Stimulated activated CD8-positive, alpha-beta memory T cell treated with anti-CD3 and anti-CD28 coated beads, Interleukin-7, amount 100 ng/mL, for 24 hours (primary cell): ENCODE data around the gene CEP83.

Experiments
- DNase-seq: peaks from one replicate; pipeline ENCODE4 v3.0.0-alpha.2; 2020; ENCODE audit warnings: low read depth

Gene CEP83

GRCh38 chr12:94266796-94267536 lies 192.7 kb downstream of the CEP83 start:
- DNase-seq = no peak

GRCh38 chr12:94265966-94266745 lies 193.5 kb downstream of the CEP83 start:
- no peak for DNase-seq

GRCh38 chr12:94265539-94265938 lies 194.1 kb downstream of the CEP83 start:
- no peak for DNase-seq

DNA sequence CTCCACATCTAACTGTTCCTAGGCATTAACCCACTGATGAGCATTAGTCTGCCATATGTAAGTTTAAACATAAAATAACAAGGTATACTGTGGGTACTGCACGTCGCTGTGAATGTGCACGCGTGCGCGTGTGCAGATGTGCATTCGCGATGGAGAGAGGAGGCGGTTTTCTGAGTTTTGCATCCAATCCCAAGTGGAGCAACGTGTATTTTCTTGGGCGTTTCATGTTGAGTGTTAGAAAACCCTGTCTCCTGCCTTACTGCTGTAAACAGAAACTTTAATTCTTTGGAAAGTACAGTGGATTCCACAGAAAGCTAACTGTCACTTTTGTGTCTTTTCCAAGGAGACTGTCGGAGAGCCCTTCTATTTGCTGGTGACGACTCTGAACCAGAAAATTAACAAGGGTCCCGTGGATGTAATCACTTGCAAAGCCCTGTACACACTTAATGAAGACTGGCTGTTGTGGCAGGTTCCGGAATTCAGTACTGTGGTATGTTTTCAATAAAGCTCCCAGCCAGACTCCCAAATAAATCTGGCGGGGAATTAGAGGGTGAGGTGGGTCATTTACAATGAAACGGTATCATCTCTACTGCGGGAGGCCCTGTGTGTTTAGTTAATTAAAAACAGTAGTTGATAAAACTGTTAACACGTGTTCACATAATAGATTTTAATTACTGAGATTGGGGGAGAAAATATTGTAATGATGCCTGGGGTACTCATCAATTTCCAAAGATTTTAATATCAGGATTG lies 194.8 kb downstream of the CEP83 start:
- no peak for DNase-seq

- no peak for DNase-seq
Measured at GRCh38 chr12:94263905-94264561, 195.6 kb downstream of the CEP83 start.

GRCh38 chr12:94263011-94263811 lies 196.5 kb downstream of the CEP83 start:
- no peak for DNase-seq

- DNase-seq = no peak
Measured at GRCh38 chr12:94262228-94263010, 197.2 kb downstream of the CEP83 start.

DNA sequence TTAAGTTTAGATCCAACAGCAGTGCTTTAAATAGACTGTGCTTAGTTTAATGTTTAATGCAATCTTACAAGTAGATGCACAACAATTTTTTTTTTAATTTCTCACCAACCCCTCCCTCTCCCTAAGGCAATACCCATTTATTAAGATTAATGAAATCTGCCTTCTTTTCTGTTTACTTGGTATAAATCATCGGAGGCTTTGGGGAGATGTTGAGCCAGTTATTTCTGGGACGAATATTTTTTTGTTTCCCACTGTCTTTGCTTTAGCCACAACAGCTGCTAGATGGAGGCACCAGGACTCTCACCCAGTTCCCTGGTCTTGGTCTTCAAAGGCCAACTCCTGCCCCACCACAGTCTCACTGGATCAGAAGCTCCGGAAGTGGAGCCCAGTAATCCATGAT lies 197.9 kb downstream of the CEP83 start:
- no peak for DNase-seq

DNA sequence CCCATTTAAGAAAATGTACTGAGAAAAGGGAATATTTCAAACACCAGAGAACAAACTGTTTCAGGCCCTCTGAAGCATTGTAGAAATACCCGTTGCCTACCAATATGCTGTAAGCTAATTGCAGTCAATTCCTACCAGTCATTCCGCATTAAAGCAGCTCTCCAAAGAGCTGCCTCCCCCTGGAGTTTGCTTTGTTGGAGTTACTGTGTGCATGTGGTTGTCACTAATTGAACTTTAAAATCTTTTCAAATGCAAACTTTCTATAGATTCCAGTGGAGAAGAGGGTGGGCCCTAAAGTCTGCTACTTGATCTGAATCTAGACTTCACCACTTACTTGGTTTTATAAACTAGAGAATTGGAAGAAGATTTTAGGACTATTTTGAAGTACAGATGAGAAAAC lies 198.5 kb downstream of the CEP83 start:
- DNase-seq = no peak

DNA sequence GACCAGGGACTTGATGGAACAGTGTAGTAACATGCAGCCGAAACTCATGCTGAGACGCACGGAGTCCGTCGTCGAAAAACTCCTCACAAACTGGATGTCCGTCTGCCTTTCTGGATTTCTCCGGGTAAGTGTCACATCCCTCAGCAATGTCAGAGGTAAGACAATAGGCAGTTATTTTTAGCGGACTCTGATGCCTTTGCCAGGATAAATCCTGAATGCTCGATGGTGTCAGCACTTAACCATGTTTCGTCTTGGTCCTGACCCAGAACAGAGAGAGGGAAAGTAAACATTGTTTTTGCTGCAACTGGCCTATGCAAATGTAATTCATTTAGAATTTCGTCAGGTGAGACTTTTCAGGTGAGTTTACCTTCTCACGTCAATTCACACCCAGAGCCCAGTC lies 198.9 kb downstream of the CEP83 start:
- DNase-seq = no peak

DNA sequence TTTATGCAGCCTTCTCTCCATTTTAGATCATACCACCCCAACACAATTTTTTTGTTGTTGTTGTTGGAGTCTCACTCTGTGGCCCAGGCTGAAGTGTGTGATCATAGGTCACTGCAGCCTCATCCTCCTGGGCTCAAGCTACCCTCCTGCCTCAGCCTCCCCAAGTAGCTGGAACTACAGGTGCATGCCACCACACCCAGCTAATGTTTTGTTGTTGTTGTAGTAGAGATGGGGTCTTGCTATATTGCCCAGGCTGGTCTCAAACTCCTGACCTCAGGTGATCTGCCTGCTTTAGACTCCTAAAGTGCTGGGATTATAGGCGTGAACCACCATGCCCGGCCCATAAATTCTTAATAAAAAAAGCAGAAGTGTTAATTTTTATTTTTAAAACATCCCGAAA lies 199.7 kb downstream of the CEP83 start:
- no peak for DNase-seq

DNA sequence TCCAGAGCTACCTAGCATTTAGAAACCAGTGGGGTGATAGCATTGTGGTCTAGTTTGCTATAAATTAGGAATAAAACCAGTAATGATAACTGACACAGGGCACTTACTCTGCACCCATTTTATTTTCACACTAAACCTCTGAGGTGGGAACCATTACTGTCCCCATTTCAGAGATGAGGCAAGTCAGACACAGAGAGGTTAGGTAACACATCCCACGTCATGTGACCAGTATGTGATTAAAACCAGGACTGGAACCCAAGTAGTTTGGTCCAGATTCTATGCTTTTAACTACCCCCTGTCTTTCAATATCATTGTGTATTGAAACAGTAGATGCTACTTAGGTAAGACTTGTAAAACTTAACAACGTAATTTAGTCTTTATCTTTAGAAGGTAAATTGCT lies 201.1 kb downstream of the CEP83 start:
- no peak for DNase-seq
